NT2/D1 (cell line): ENCODE data around the gene CACNA1C.
"Not testable (repeated sequence)": the region's sequence is repeated elsewhere in the genome, so short reads cannot be mapped to it uniquely, and the experiment has no call there.

Experiments used
- DNase-seq: peaks from one replicate; pipeline ENCODE4 v3.0.0-alpha.2; 2011; ENCODE audit warnings: low read depth, low spot score
- H3K27me3 ChIP-seq: 2 replicates; pipeline ENCODE4 v1.6.0; 2011; ENCODE audit warnings: mild to moderate bottlenecking; ENCODE audit not compliant: insufficient read length, insufficient read depth
- H3K36me3 ChIP-seq: 2 replicates; pipeline ENCODE4 v1.6.1; 2011; ENCODE audit warnings: mild to moderate bottlenecking, low read length, mixed read lengths; ENCODE audit not compliant: insufficient read depth, insufficient read length
- H3K4me1 ChIP-seq: 2 replicates; pipeline ENCODE4 v1.5.1; 2011; ENCODE audit not compliant: insufficient read depth, insufficient read length
- H3K4me3 ChIP-seq: 2 replicates; pipeline ENCODE4 v1.5.1; 2011; ENCODE audit warnings: low read depth; ENCODE audit not compliant: insufficient read length
- H3K9ac ChIP-seq: 2 replicates; pipeline ENCODE4 v1.6.0; 2011; ENCODE audit warnings: low read depth; ENCODE audit not compliant: insufficient read length
- H3K9me3 ChIP-seq: 2 replicates; pipeline ENCODE4 v1.5.1; 2011; ENCODE audit warnings: mild to moderate bottlenecking, low read length; ENCODE audit not compliant: insufficient read depth
- SUZ12 ChIP-seq: IDR thresholded peaks from 2 replicates; pipeline ENCODE4 v1.6.1; 2011; ENCODE audit not compliant: insufficient read length, insufficient read depth; ENCODE audit errors: extremely low read depth
- YY1 ChIP-seq: IDR thresholded peaks from 2 replicates; pipeline ENCODE4 v1.6.1; 2011; ENCODE audit not compliant: insufficient read length, insufficient read depth
- ZNF274 ChIP-seq: IDR thresholded peaks from 2 replicates; pipeline ENCODE4 v1.6.1; 2011; ENCODE audit warnings: mild to moderate bottlenecking, low read depth, low read length

The CACNA1C gene

DNA sequence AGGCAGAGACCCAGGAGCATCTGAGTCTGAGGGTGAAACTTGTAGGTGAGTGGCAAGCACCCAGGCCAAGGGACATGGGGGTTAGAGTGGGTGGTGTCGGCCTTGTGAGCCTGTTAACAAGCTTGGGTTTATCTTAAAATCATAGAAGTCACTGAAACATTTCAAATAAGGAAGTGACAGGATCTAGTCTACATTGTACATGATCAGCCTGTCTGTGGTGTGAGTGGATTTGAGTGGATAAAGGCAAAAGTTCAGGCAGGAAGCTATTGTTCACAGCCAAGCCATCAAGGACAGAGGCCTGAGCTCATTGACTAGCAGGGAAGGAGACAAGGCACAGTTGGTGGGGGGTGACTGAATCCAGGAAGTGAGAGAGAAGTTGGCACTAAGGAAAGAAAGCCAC lies 682.6 kb downstream of the CACNA1C start:
- no peak for DNase-seq
- H3K36me3 ChIP-seq, result no peaks in the 10 kb centered on the region
- H3K4me3 ChIP-seq, result no peak overlapping the region
- H3K4me1 ChIP-seq, result peaks cover 3% of the 10 kb centered on the region
- peaks cover 31% of the 10 kb centered on the region for H3K27me3 ChIP-seq
- TF ChIP-seq SUZ12, result no peak
- no peak for TF ChIP-seq YY1
- TF ChIP-seq ZNF274, result no peak
- H3K9ac ChIP-seq, result no peak overlapping the region
- H3K9me3 ChIP-seq, result no peaks in the 10 kb centered on the region

- H3K4me1 ChIP-seq, result peaks cover 3% of the 10 kb centered on the region
- H3K9ac ChIP-seq, result no peak overlapping the region
- H3K9me3 ChIP-seq, result no peaks in the 10 kb centered on the region
- H3K4me3 ChIP-seq, result no peak overlapping the region
- H3K36me3 ChIP-seq, result no peaks in the 10 kb centered on the region
- DNase-seq, result no peak
- TF ChIP-seq SUZ12 (no peak), YY1 (no peak), ZNF274 (no peak)
- peaks cover 19% of the 10 kb centered on the region for H3K27me3 ChIP-seq
Measured at GRCh38 chr12:2737656-2738241, 685.0 kb downstream of the CACNA1C start.

GRCh38 chr12:2739069-2739468 lies 686.3 kb downstream of the CACNA1C start:
- DNase-seq, result no peak
- H3K4me3 ChIP-seq, result no peak overlapping the region
- peaks cover 20% of the 10 kb centered on the region for H3K27me3 ChIP-seq
- no peaks in the 10 kb centered on the region for H3K9me3 ChIP-seq
- no peak for TF ChIP-seq ZNF274
- no peak for TF ChIP-seq SUZ12
- TF ChIP-seq YY1, result no peak
- no peaks in the 10 kb centered on the region for H3K36me3 ChIP-seq
- peaks cover 3% of the 10 kb centered on the region for H3K4me1 ChIP-seq
- H3K9ac ChIP-seq, result no peak overlapping the region

DNA sequence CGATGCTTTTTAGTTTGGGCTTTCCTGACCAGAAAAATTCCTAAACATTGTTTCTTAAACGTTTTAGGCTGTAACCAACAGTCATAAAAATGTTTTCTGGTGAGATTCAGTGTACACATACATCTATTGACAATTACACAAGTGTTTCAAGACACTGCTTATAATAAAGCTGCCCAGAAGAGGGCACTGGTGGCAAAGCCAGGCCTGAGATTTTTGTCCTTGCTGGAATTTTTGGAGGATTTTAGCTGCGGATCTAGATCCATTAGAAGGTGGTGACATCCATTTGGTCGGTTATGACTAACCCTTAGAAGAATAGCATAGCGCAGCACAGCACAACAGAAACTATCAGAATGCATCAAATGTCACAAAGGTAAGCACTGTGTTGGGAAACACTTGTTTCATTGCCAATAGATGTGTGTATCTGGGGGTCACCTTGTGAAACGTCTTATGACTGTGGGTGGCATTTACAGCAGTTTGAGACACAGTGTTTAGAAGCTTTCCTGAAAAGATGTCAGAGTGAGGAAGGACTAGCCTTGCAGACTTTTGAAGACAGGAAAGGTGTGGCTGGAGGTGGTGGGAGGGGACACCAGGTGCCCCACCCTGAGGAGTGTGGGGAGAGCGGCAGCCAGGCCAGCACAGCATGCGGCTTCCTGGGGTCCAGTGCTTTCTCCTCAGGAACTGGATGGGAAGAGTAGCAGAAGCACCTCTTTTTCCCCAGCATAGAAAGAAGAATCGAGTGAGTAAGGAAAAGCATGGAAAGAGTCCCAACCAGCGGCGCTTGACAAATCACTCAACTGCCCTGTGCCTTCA lies 687.2 kb downstream of the CACNA1C start:
- H3K27me3 ChIP-seq, result peaks cover 26% of the 10 kb centered on the region
- H3K4me1 ChIP-seq, result peaks cover 3% of the 10 kb centered on the region
- no peak for DNase-seq

DNA sequence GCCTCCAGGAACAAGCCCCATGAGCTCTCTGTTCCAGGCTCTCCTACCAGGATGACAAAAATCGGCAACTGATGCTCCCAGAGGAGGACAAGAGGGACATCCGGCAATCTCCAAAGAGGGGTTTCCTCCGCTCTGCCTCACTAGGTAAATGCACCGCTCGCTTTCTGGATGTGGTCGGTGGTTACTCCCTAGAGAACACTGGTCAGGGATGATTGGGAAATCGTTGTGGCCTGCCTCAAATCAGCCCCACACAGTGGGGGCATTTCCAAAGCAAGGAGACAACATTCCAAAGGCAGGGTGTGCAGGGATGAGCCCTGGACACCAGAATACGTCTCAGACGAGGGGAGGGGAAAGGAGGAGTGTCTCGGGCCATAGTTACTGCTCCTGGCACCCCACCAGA lies 689.2 kb downstream of the CACNA1C start:
- not testable (repeated sequence) for H3K36me3 ChIP-seq, H3K4me3 ChIP-seq, H3K9ac ChIP-seq, DNase-seq, H3K9me3 ChIP-seq, H3K4me1 ChIP-seq
- peaks cover 25% of the 10 kb centered on the region for H3K27me3 ChIP-seq

More for the DNA sequence above, 687.2 kb downstream of the CACNA1C start:
- H3K4me3 ChIP-seq, result no peak overlapping the region
- H3K9me3 ChIP-seq, result no peaks in the 10 kb centered on the region
- H3K36me3 ChIP-seq, result no peaks in the 10 kb centered on the region
- TF ChIP-seq ZNF274, result no peak
- no peak for TF ChIP-seq SUZ12
- TF ChIP-seq YY1, result no peak
- H3K9ac ChIP-seq, result no peak overlapping the region

DNA sequence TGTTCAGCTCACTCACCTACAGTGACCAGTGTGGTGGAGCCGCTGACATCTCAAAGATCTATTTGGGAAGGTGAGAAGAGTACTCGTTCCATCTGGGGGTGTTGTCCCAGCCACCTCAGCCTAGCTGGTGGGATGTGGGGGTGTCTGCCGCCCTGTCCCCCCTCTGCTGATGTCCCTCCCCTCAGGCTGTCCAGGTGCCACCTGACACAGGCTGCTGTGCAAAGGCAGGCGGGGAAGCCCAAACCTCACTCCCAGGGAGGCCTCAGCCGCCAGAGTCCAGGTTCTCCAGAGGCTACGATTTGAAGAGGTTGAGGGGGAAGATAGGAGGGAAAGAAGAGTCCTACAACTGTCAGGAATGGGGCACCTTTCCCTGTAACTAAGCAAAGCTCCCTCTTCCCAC lies 690.7 kb downstream of the CACNA1C start:
- Histone ChIP-seq H3K27me3 (peaks cover 33% of the 10 kb centered on the region), H3K4me1 (peaks cover 3% of the 10 kb centered on the region), H3K36me3 (no peaks in the 10 kb centered on the region), H3K9me3 (no peaks in the 10 kb centered on the region), H3K9ac (no peak overlapping the region), H3K4me3 (no peak overlapping the region)
- no peak for TF ChIP-seq ZNF274
- no peak for TF ChIP-seq YY1
- TF ChIP-seq SUZ12, result no peak
- DNase-seq, result no peak

GRCh38 chr12:2745655-2746054 lies 692.9 kb downstream of the CACNA1C start:
- H3K27me3 ChIP-seq, result peaks cover 55% of the 10 kb centered on the region
- H3K9ac ChIP-seq, result no peak overlapping the region
- H3K9me3 ChIP-seq, result no peaks in the 10 kb centered on the region
- DNase-seq, result no peak
- no peak overlapping the region for H3K4me3 ChIP-seq
- H3K36me3 ChIP-seq, result no peaks in the 10 kb centered on the region
- no peak for TF ChIP-seq YY1
- TF ChIP-seq SUZ12, result no peak
- no peak for TF ChIP-seq ZNF274
- H3K4me1 ChIP-seq, result no peaks in the 10 kb centered on the region
